GM12892 (cell line): ENCODE results near the gene REEP5.
A peak's percentile ranks its signal among the peaks of the same experiment; 100 is the strongest.
"Not testable (repeated sequence)": the region's sequence is repeated elsewhere in the genome, so short reads cannot be mapped to it uniquely, and the experiment has no call there.

Experiments
- DNase-seq: peaks from one replicate; pipeline ENCODE4 v3.0.0; 2011; ENCODE audit not compliant: insufficient read length
- FAIRE-seq: peaks from 2 replicates; lab custom pipeline; 2011; peaks lifted over from hg19 to GRCh38; lab: Jason Lieb, UNC
- POLR2A ChIP-seq: IDR thresholded peaks from 2 replicates; pipeline ENCODE4 v1.6.1; 2011; ENCODE audit warnings: low read depth, low read length, control low read depth
- POLR2AphosphoS5 ChIP-seq: IDR thresholded peaks from 2 replicates; pipeline ENCODE4 v1.6.1; 2011; ENCODE audit warnings: low read depth, low read length, control low read depth
- TAF1 ChIP-seq: IDR thresholded peaks from 2 replicates; pipeline ENCODE4 v1.6.1; 2011; ENCODE audit warnings: low read depth, mild to moderate bottlenecking, control low read depth, low read length, borderline replicate concordance

Gene REEP5

DNA sequence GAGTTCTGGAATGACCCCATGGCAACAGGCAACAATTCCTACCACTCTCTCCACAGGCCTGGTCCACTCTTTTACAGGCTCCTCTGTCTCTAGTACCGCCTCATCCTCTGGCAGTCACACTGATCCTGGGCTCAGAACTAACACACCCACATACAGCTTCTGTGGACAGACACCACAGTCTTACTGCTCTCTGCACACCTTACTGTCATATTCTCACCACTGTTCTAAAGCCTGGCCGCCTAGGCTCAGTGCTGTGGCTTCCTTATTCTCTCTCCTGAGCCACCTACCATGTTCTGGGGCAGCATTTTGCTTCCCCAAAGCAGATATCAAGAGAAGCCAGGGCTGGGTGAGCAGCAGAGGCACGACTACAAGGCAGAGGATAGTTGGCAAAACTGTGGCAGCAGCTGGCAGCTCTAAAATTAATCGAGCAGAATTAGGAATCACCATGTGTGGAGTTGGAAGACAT, 14.8 kb downstream of the REEP5 start:
- no peak for DNase-seq
- TF ChIP-seq POLR2A (no peak), TAF1 (no peak), POLR2AphosphoS5 (no peak)
- FAIRE-seq: peak; percentile 21

DNA sequence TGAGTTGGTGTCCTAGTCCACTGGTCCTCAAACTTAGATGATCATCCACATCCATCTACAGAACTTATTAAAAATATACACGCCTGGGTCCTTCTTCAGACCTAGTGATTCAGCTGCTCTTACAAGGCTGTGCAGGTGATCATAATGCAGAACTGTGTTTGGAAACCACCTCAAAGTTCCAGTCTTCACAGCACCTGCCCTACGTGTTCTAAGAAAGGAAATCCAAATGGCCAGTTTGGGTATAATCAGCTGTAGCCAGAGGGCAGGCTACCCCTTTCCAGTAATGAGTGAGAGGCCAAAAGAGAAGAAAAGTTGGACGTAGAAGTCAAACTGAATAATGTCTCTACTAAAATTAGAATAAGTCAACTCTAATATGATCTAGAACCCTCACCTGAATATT, 15.4 kb downstream of the REEP5 start:
- TF ChIP-seq TAF1: no peak
- TF ChIP-seq POLR2AphosphoS5: no peak
- no peak for TF ChIP-seq POLR2A
- FAIRE-seq (no peak), DNase-seq (no peak)

DNA sequence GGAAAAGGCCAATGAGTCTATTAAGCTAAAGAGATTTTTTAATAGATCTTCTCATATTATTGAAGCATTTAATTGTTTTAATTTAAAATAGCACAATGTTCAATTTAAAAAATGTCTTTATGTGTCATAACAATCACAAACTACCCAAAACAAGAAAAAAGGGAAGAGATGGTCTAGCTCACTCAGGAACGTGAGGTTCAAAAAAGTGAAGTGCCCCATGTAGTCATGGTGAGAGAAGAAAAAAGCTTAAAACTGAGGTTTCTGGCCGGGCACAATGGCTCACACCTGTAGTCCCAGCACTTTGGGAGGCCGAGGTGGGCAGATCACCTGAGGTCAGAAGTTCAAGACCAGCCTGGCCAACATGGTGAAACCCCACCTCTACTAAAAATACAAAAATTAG, 17.0 kb downstream of the REEP5 start:
- not testable (repeated sequence) for FAIRE-seq, DNase-seq

DNA sequence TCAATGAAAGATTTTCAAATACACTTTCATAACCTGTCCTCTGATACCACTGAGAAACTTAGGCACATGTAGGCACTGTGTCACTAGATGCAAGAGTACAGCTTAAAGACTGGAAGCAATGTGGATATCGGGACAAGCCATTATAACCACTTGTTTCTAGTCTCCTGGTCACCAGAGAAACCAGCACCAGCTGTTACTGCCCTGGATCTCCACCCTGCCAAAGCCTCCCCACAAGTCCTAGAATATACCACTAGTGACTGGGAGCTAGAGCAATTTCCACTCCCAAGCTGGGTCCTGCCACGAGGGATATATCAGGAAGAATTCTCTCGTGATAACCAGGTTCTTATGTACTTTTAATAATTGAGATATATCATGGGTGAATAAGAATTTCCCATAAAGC, 19.5 kb downstream of the REEP5 start:
- no peak for DNase-seq
- no peak for FAIRE-seq
- TF ChIP-seq POLR2AphosphoS5 (no peak), TAF1 (no peak), POLR2A (no peak)

DNA sequence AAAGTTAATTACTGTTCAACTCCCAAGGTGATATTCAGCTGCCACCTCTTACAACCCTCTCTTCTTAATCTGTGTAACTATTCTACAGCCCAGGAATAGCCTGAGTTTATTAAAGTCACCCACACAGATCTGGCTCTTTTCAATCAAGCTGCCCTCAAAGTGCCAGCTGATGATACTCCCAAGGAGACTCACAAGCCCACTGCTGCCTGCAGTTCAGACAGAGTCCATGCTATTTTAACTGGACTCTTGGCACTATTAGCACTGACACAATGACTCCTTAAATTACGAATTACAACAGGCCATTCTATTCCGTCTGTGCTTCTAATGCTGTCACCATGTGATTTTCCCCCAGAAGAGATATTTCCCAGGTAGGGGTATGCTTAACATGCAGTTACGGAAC, 26.3 kb downstream of the REEP5 start:
- TF ChIP-seq POLR2A: no peak
- no peak for TF ChIP-seq POLR2AphosphoS5
- TF ChIP-seq TAF1: no peak
- DNase-seq (no peak), FAIRE-seq (no peak)

DNA sequence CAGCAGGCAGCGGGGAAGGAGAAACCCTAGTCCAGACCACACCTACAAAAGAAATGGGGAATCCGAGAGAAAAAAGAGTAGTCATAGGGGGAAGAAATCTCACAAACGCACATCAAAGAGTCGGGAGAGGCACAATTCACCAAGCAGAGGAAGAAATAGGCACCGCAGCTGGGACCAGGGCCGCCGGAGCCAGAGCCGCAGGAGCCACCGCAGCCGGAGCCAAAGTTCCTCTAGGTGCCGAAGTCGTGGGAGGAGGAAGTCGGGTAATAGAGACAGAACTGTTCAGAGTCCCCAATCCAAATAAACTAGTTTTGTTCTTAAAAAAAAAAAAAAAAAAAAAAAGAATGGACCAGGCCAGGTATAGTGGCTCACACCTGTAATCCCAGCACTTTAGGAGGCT, 29.3 kb downstream of the REEP5 start:
- TF ChIP-seq POLR2A (no peak), POLR2AphosphoS5 (no peak), TAF1 (no peak)
- FAIRE-seq: no peak
- DNase-seq: no peak

DNA sequence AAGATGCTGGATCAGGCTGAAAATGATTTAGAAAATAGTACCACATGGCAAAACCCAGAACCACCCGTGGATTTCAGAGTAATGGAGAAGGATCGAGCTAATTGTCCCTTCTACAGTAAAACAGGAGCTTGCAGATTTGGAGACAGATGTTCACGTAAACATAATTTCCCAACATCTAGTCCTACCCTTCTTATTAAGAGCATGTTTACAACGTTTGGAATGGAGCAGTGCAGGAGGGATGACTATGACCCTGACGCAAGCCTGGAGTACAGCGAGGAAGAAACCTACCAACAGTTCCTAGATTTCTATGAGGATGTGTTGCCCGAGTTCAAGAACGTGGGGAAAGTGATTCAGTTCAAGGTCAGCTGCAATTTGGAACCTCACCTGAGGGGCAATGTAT, 30.0 kb downstream of the REEP5 start:
- FAIRE-seq, DNase-seq: not testable (repeated sequence)

DNA sequence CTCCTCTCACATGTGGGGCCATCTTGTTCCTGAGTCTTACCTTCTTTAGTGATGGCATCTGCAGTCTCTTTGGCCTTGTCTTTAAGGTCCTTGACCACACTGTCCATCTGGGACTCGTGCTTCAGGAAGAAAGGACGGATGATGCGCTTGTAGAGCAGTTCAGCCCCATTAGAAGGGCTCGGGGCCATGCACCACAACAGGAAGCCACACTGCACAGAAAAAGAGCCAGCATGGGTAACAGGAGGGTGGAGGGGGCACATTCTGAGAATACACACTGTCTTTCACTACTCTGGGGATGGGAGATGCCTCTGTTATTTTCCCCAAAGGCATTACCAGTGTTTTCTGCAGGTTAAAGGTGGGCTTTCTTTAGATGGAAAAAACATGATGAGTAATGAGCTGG, 35.1 kb downstream of the REEP5 start:
- FAIRE-seq (no peak), DNase-seq (no peak)
- TF ChIP-seq POLR2A (no peak), POLR2AphosphoS5 (no peak), TAF1 (no peak)

DNA sequence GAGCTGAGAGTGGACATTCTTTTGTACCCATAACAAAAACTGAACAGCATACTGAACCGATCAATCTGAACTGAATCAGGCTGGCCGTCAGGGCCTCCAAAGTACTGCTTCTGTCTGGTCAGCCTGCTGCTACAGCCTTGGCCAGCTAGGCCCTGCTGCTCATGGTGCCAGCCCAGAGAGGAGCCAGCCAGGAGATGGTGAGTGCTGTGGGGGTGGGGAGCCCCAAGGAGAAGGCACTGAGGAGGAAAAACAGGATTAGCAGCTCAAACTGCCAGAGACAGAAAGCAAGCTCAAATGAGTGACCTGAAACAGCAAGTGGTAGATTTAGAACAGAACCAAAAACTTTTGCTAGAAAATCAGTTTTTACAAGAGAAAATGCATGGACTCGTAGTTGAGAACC, 37.0 kb downstream of the REEP5 start:
- TF ChIP-seq POLR2AphosphoS5 (no peak), POLR2A (no peak), TAF1 (no peak)
- no peak for FAIRE-seq
- DNase-seq: no peak

DNA sequence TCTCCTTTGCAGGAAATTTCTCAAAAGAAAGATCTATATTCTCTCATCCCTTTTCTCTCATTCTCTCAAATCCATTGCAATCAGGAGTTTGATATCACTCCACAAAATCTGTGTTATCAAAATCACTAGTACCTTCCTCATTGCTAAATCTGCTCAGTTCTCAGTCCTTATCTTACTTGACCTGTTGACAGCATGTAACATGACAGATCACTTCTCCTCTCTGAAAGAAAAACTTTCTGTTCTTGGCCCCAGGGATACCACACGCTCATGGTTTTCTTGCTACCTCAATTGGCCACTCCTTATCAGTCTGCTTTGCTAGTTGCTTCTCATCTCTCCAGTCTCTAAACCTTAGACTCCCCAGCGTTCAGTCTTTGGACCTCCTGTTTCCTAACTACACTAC, 38.8 kb downstream of the REEP5 start:
- TF ChIP-seq TAF1 (no peak), POLR2A (no peak), POLR2AphosphoS5 (no peak)
- FAIRE-seq (no peak), DNase-seq (no peak)

DNA sequence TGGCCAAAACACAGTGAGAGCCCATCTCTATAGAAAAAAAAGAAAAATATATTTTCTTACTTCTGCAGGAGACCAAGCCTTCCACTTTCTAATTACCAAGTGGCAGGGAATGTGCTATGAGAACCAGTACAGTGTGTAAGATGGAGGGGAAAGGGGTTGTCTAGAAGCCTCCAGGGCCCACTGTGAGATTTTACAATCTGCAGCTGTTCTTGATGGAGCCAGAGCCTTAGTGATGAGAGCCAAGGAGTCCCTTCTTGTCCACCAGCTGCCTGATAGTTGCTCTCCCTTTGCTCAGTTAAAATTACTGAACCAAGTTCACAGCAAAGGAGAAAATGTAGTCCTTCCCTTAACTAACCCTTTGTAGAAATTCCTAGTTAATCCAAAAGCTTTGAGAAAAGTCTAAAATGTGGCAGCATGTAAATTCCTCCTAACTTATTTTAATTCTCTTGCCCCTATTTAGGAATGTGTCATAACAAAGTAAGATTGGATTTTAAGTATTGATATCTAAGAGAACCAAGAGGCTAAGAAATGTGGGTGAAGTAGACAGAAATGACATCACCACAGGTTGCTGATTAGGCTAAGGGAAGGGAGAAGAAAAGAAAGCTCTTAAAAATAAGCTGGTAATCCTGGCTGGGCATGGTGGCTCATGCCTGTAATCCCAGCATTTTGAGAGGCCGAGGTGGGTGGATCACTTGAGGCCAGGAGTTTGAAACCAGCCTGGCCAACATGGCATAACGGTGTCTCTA, 41.6 kb downstream of the REEP5 start:
- TF ChIP-seq POLR2A (no peak), TAF1 (no peak), POLR2AphosphoS5 (no peak)
- FAIRE-seq (no peak), DNase-seq (no peak)

DNA sequence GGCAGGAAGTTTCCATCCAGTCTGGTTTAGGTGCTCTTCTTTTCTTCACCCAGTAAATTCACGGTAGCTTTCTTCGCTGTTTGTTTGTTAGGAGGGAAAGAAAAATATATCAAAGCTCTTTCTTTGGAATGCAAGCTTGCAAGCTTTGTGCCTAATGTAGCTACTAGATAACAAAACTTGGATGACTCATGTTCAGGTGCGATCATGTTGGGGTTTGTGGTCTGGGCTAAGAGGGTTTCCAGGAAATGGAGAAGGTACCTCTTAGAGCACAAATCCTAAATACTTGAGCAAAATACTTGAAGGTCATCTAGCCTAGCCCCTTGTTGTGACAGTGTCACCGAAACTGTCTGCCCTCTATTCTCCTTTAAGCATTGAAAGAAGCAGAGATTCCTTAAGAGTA, 43.3 kb downstream of the REEP5 start:
- FAIRE-seq (no peak), DNase-seq (no peak)
- TF ChIP-seq TAF1: no peak

DNA sequence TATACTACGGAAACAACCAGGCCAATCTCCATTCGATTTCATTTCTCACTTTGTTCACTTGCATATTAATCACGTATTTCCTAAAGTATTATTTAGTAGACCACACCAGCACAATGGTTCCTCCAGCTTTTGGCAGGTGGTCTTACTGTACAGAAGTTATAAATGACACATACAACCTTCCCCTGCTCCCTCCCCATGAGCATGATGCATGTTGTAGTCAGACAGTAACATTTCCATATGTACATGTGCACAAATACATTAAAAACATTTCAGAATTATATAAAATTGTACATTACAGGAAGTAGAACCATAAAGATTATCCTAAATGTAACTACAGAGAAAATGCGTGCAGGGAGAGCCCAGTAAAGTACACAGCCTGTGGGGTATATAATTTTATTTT, 43.9 kb downstream of the REEP5 start:
- TF ChIP-seq TAF1: no peak
- TF ChIP-seq POLR2AphosphoS5: no peak
- TF ChIP-seq POLR2A: no peak
- FAIRE-seq (no peak), DNase-seq (no peak)
